GM19397 (cell line): ENCODE data around the gene OSBPL6.
"Not testable (repeated sequence)": the region's sequence is repeated elsewhere in the genome, so short reads cannot be mapped to it uniquely, and the experiment has no call there.

Experiments
- ATAC-seq: cut with Tn5 transposase; IDR thresholded peaks from one replicate; pipeline ENCODE4 v1.9.1; 2021; ENCODE audit warnings: mild to moderate bottlenecking, moderate library complexity; ENCODE audit not compliant: unreplicated experiment

The OSBPL6 gene

GRCh38 chr2:178193823-178194599, at the start of gene OSBPL6:
TSS of gene OSBPL6 (plus strand) at chr2:178194512. CDS start at chr2:178306185, 111,673 bp downstream.
- ATAC-seq, result peak; percentile 95

GRCh38 chr2:178152033-178152432, 42.3 kb upstream of the OSBPL6 start:
- ATAC-seq, result no peak

- ATAC-seq, result no peak
Measured at GRCh38 chr2:178152542-178152941, 41.8 kb upstream of the OSBPL6 start.

- ATAC-seq, result no peak
Measured at GRCh38 chr2:178152977-178153376, 41.3 kb upstream of the OSBPL6 start.

- ATAC-seq, result not testable (repeated sequence)
Measured at GRCh38 chr2:178153878-178154277, 40.4 kb upstream of the OSBPL6 start.

GRCh38 chr2:178155524-178155923, 38.8 kb upstream of the OSBPL6 start:
- ATAC-seq, result no peak

GRCh38 chr2:178157574-178157973, 36.7 kb upstream of the OSBPL6 start:
- ATAC-seq, result no peak

GRCh38 chr2:178159966-178160365, 34.3 kb upstream of the OSBPL6 start:
- ATAC-seq, result no peak

GRCh38 chr2:178160601-178161000, 33.7 kb upstream of the OSBPL6 start:
- ATAC-seq, result no peak

GRCh38 chr2:178163395-178163794, 30.9 kb upstream of the OSBPL6 start:
- ATAC-seq, result no peak

GRCh38 chr2:178163911-178164310, 30.4 kb upstream of the OSBPL6 start:
- ATAC-seq, result no peak

- ATAC-seq, result no peak
Measured at GRCh38 chr2:178173657-178174056, 20.7 kb upstream of the OSBPL6 start.

- ATAC-seq, result no peak
Measured at GRCh38 chr2:178177066-178177679, 17.1 kb upstream of the OSBPL6 start.

GRCh38 chr2:178180648-178181047, 13.7 kb upstream of the OSBPL6 start:
- not testable (repeated sequence) for ATAC-seq

GRCh38 chr2:178187861-178188260, 6.5 kb upstream of the OSBPL6 start:
- no peak for ATAC-seq

GRCh38 chr2:178188466-178188865, 5.8 kb upstream of the OSBPL6 start:
- ATAC-seq, result no peak

- no peak for ATAC-seq
Measured at GRCh38 chr2:178191004-178191508, 3.3 kb upstream of the OSBPL6 start.

GRCh38 chr2:178191511-178191910, 2.8 kb upstream of the OSBPL6 start:
- ATAC-seq, result no peak

- ATAC-seq, result no peak
Measured at GRCh38 chr2:178193496-178193822, 853 bp upstream of the OSBPL6 start.

GRCh38 chr2:178194600-178195389, 483 bp downstream of the OSBPL6 start:
- peak; percentile 19 for ATAC-seq

GRCh38 chr2:178195390-178196166, 1.3 kb downstream of the OSBPL6 start:
- no peak for ATAC-seq
